HL-60 (cell line): ENCODE results near the gene SV2C.

Experiments used
- DNase-seq, 2 experiments: peaks; one replicate each; pipeline ENCODE4 v3.0.0-alpha.2; 2010 to 2020; ENCODE audit warnings: low read depth in 1 of 2, low spot score in 1 of 2
- H3K27ac ChIP-seq: fragments of 250-450 bp; sonication (Bioruptor Pico); replicated peaks from 2 replicates; pipeline ENCODE4 v1.5.1; 2020; ENCODE audit warnings: mild to moderate bottlenecking, moderate library complexity
- H3K27me3 ChIP-seq: fragments of 250-450 bp; sonication (Bioruptor Pico); 2 replicates; pipeline ENCODE4 v1.5.1; 2021; ENCODE audit warnings: mild to moderate bottlenecking, moderate library complexity; ENCODE audit not compliant: insufficient read depth, poor library complexity, severe bottlenecking
- H3K4me3 ChIP-seq: replicated peaks from 2 replicates; pipeline ENCODE4 v1.5.1; 2011; ENCODE audit warnings: mild to moderate bottlenecking, control low read depth, low read length; ENCODE audit not compliant: insufficient read depth
- GABPA ChIP-seq: IDR thresholded peaks from 2 replicates; pipeline ENCODE4 v1.6.1; 2012; ENCODE audit warnings: low read depth
- POLR2AphosphoS5 ChIP-seq: IDR thresholded peaks from 2 replicates; pipeline ENCODE4 v1.6.1; 2012; ENCODE audit warnings: low read depth
- SPI1 ChIP-seq: IDR thresholded peaks from 2 replicates; pipeline ENCODE4 v1.6.1; 2012; ENCODE audit warnings: low read depth, mild to moderate bottlenecking, borderline replicate concordance
- TF ChIP-seq, protein P1 (sequence below): IDR thresholded peaks from 2 replicates; pipeline ENCODE4 v1.6.1; 2012; ENCODE audit warnings: low read depth; ENCODE audit not compliant: insufficient replicate concordance
- TF ChIP-seq, protein P2 (sequence below): IDR thresholded peaks from one replicate; pipeline ENCODE4 v1.5.1; 2011; ENCODE audit warnings: low read length, control low read depth, inconsistent platforms; ENCODE audit not compliant: insufficient read depth

Gene SV2C

DNA sequence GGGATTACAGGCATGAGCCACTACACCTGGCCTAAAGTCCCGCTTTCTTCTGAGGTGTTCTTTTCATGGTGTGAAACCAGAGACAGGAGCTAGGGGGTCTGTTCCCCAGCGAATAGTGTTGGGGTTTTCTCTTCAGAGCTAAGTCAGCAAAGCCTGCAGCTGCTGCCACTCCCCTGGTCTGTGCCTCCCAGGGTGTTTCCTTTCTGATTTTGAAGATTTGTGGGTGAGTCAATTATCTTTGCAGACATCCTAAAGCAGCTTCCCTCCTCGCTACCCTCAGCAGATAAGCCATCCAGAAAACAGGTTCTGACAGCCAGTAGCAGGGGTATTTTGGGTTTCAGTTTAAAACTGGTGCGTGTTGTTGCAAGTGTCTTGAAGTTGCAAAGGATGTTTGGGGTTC lies 247.9 kb downstream of the SV2C start:
- no peak for DNase-seq
- TF ChIP-seq, protein P1, sequence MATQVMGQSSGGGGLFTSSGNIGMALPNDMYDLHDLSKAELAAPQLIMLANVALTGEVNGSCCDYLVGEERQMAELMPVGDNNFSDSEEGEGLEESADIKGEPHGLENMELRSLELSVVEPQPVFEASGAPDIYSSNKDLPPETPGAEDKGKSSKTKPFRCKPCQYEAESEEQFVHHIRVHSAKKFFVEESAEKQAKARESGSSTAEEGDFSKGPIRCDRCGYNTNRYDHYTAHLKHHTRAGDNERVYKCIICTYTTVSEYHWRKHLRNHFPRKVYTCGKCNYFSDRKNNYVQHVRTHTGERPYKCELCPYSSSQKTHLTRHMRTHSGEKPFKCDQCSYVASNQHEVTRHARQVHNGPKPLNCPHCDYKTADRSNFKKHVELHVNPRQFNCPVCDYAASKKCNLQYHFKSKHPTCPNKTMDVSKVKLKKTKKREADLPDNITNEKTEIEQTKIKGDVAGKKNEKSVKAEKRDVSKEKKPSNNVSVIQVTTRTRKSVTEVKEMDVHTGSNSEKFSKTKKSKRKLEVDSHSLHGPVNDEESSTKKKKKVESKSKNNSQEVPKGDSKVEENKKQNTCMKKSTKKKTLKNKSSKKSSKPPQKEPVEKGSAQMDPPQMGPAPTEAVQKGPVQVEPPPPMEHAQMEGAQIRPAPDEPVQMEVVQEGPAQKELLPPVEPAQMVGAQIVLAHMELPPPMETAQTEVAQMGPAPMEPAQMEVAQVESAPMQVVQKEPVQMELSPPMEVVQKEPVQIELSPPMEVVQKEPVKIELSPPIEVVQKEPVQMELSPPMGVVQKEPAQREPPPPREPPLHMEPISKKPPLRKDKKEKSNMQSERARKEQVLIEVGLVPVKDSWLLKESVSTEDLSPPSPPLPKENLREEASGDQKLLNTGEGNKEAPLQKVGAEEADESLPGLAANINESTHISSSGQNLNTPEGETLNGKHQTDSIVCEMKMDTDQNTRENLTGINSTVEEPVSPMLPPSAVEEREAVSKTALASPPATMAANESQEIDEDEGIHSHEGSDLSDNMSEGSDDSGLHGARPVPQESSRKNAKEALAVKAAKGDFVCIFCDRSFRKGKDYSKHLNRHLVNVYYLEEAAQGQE, result no peak
- no peak for TF ChIP-seq POLR2AphosphoS5
- TF ChIP-seq, protein P2, sequence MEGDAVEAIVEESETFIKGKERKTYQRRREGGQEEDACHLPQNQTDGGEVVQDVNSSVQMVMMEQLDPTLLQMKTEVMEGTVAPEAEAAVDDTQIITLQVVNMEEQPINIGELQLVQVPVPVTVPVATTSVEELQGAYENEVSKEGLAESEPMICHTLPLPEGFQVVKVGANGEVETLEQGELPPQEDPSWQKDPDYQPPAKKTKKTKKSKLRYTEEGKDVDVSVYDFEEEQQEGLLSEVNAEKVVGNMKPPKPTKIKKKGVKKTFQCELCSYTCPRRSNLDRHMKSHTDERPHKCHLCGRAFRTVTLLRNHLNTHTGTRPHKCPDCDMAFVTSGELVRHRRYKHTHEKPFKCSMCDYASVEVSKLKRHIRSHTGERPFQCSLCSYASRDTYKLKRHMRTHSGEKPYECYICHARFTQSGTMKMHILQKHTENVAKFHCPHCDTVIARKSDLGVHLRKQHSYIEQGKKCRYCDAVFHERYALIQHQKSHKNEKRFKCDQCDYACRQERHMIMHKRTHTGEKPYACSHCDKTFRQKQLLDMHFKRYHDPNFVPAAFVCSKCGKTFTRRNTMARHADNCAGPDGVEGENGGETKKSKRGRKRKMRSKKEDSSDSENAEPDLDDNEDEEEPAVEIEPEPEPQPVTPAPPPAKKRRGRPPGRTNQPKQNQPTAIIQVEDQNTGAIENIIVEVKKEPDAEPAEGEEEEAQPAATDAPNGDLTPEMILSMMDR, result no peak
- Histone ChIP-seq H3K27me3 (no peaks in the 10 kb centered on the region), H3K27ac (no peak overlapping the region), H3K4me3 (no peak overlapping the region)

DNA sequence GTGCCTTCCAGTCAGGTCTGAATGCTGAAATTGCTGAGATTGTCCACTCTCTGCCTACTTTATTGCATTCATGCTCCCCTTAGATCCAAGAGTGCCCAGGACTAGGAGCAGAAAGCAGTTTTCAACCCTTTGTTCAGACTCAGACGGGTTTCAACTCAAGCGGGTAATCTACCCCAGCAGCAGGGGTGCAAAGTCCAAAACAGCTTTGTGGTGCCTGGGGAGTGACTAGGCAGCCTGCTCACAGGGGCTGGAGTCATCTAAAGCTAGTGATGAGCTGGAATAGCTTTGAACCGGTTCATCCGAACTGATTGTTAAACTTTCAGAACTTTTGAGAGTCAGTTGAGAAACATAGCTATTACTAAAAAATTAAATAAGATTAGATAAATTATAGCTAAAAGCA lies 248.9 kb downstream of the SV2C start:
- Histone ChIP-seq H3K27ac (no peak overlapping the region), H3K4me3 (no peak overlapping the region), H3K27me3 (no peaks in the 10 kb centered on the region)
- no peak for TF ChIP-seq POLR2AphosphoS5
- TF ChIP-seq, protein P2, result no peak
- no peak for TF ChIP-seq GABPA
- TF ChIP-seq SPI1, result no peak
- TF ChIP-seq, protein P1, result no peak
- DNase-seq, result no peak

DNA sequence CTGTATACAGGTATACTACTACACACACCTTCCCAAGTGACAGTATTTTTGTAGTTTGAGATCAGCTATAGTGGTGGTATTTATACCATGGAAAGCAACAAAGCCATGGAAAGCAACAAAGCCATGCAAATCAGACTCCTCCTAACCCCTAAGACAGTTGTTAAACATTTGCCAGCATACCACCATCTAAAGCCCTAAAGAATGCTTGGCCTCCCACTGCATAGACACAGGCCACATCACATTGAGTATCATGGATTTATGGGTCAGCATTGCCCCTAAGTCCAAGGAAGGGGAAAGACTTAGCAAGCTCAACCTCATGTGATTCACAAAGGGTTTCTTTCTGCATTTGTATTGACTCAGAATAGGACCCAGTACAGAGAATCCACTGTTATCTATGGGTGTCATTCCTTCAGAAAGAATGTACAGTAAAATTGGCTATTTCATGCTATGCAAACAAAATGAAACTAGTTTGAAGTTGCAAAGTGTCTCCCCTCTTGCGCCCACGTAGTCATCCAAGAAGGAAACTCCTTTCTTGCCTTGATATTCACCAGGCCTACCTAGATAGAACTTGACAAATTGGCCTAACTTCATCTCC lies 249.5 kb downstream of the SV2C start:
- H3K27me3 ChIP-seq, result no peaks in the 10 kb centered on the region
- H3K4me3 ChIP-seq, result no peak overlapping the region
- DNase-seq, result no peak
- no peak overlapping the region for H3K27ac ChIP-seq
- TF ChIP-seq GABPA (no peak), SPI1 (no peak), POLR2AphosphoS5 (no peak)
- TF ChIP-seq, protein P1, result no peak
- TF ChIP-seq, protein P2, result no peak
